Amniotic stem cell (primary cell): ENCODE measurements around the gene CYP2A7.
"Not testable (repeated sequence)": the region's sequence is repeated elsewhere in the genome, so short reads cannot be mapped to it uniquely, and the experiment has no call there.

Experiments
- DNase-seq: peaks from one replicate; lab custom pipeline; 2025; lab: John Stamatoyannopoulos, UW

The CYP2A7 gene

GRCh38 chr19:40896843-40897789 lies 15.1 kb upstream of the CYP2A7 start:
- not testable (repeated sequence) for DNase-seq

GRCh38 chr19:40896418-40896796 lies 14.4 kb upstream of the CYP2A7 start:
- no peak for DNase-seq

- no peak for DNase-seq
Observed at GRCh38 chr19:40893112-40893511, 11.1 kb upstream of the CYP2A7 start.

DNA sequence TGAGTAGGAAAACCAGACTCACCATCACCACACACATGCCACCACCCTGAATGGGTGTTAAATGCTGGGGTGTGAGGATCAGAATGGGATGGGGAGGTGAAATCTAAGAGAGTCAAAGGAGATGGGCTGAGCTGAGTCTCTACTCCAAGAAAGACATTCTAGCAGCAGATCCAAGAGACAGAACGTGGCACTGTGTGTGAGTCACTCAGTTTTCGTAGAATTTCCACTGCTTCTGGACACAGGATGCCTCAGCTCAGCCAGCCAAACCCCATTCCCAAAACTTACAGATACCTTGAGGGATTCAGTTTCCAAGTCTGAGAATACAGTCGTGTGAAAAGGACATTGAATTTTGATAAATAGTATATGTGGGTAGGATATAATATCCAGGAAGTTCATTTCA lies 7.3 kb upstream of the CYP2A7 start:
- no peak for DNase-seq

GRCh38 chr19:40888191-40888590 lies 6.2 kb upstream of the CYP2A7 start:
- DNase-seq: no peak

DNA sequence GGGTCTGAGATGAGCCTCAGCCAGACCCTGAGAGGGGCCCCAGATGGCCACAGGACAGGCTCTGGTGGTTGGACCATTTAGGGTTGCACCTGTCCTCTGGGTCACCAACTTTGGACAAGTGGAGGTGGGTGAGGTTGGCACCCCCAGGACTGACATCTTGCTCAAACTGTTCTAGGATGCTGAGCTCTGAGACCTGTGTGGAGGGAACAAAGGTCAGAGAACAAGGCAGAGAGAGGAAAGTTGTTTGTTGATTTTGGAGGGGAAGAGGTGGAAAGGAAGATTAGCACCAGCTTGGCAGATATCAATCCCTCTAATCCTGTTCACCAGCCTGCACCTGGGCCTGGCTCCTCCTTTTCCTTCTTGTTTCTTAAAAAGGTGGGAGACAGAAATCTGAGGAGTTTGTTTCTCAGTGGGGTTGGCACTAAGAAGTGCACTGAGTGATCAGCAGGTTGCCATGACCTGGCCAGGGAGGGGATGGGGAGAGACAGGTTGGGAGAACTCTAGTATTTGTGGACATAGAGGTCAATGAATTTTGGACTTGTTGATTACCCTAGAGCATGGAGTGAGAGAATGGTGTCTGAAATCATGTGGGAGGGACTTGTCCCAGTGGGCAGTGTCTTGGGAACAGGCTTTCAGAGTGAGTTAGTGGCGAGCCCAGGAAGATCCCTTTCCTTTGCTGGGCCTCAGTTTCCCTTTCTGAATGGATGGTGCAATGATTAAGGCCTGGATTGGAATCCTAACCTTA lies 2.3 kb upstream of the CYP2A7 start:
- not testable (repeated sequence) for DNase-seq

GRCh38 chr19:40879349-40879748 lies 2.7 kb downstream of the CYP2A7 start:
- not testable (repeated sequence) for DNase-seq

DNA sequence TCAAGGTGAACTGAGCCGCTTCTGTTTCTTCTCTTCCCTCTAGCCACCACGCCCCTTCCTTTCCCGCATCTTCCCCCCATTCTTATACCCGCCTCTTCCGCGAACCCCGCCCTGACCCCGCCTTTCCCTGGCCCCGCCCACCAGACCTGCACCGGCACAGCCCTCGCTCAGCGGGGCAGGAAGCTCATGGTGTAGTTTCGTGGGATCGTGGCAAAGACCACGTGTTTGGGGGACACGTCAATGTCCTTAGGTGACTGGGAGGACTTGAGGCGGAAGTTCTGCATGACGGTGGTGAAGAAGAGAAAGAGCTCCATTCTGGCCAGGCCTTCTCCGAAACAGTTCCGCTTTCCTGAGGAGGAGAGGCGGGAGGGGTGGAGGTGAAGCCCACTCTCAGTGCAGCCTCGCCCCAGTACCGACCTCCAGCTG lies 6.5 kb downstream of the CYP2A7 start:
- not testable (repeated sequence) for DNase-seq

DNA sequence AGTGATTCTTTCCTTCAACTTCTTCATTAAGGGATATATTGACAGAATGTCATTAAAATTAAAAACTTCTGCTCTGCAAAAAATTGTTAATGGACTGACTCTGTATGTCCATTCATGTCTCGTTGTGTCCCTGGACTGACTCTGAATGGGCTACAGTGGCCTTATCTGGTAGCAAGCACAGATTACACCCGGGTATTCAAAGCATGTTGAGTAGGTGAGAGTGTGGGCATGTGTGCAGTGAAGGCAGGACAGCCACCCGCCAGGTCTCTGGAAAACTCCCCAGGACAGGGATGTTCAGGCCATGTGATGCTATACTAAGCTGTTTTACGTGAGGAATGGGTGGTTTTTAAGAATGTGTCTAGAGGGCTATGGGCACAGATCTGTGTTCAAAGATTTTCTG lies 7.2 kb downstream of the CYP2A7 start:
- DNase-seq: not testable (repeated sequence)

DNA sequence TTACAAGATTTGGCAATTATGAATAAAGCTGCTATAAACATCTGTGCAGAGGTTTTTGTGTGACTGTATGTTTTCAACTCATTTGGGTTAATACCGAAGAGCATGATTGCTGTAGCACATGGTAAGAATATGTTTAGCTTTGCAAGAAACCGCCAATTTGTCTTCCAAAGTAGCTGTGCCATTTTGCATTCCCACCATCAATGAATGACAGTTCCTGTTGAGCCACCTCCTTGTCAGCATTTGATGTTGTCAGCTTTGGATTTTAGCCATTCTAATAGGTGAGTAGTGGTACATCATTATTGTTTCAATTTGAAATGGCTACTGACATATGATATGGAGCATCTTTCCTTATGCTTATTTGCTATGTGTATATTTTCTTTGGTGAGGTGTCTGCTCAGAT lies 8.2 kb downstream of the CYP2A7 start:
- not testable (repeated sequence) for DNase-seq

DNA sequence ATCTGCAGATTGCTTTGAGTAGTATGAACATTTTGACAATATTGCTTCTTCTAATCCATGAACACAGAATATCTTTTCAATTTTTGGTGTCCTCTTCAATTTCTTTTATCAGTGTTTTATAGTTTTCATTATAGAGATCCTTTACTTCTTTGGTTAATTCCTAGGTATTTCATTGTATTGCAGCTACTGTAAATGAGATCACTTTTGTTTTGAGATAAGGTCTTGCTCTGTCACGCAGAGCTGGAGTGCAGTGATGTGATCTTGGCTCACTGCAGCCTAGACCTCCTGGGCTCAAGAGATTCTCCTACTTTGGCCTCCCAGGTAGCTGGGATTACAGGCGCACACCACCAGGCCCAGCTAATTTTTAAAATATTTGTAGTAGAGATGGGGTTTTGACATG lies 9.8 kb downstream of the CYP2A7 start:
- DNase-seq: no peak

DNA sequence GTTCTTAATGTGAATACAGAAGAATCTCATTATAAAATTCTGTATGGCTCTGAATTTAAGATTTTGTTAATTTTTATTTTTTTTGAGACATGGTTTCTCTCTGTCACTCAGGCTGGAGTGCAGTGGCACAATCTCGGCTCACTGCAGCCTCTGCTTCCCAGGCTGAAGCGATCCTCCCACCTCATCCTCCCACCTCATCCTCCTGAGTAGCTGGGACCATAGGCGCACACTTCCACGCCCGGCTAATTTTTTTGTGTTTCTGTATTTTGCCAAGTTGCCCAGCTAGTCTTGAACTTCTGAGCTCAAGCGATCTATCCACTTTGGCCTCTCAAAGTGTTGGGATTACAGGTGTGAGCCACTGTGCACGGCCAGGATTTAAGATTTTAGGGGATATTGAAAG lies 14.3 kb downstream of the CYP2A7 start:
- no peak for DNase-seq

- DNase-seq: not testable (repeated sequence)
Observed at GRCh38 chr19:40864739-40865496, 17.1 kb downstream of the CYP2A7 start.

- no peak for DNase-seq
Observed at GRCh38 chr19:40862785-40863184, 19.2 kb downstream of the CYP2A7 start.

GRCh38 chr19:40862333-40862732 lies 19.7 kb downstream of the CYP2A7 start:
- no peak for DNase-seq

GRCh38 chr19:40858109-40858508 lies 23.9 kb downstream of the CYP2A7 start:
- DNase-seq: no peak

- DNase-seq: not testable (repeated sequence)
Observed at GRCh38 chr19:40852467-40853152, 29.4 kb downstream of the CYP2A7 start.

DNA sequence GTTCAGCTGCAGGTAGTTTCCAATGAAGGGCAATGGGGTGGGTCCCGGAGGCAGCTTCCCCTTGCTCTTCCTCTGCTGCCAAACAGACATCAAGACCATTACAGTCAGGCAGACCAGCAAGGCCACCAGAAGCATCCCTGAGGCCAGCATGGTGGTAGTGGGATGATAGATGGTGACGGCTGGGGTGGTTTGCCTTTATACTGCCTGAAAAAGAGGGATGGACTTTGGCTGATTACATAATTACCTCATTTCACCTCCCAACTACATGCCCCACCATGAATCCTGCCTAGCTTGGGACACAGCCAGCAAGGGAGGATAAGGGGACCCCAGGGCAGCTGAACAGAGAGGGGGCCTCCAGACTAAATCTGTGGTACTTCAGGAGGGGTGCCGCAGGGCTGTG lies 31.8 kb downstream of the CYP2A7 start, which contains the start of gene CYP2A6:
Gene CYP2A6 (minus strand): TSS at position 171 of the 400 bp plus-strand sequence. CDS start 21 bp downstream, at position 150.
- DNase-seq: not testable (repeated sequence)

GRCh38 chr19:40846722-40847121 lies 35.3 kb downstream of the CYP2A7 start:
- not testable (repeated sequence) for DNase-seq

DNA sequence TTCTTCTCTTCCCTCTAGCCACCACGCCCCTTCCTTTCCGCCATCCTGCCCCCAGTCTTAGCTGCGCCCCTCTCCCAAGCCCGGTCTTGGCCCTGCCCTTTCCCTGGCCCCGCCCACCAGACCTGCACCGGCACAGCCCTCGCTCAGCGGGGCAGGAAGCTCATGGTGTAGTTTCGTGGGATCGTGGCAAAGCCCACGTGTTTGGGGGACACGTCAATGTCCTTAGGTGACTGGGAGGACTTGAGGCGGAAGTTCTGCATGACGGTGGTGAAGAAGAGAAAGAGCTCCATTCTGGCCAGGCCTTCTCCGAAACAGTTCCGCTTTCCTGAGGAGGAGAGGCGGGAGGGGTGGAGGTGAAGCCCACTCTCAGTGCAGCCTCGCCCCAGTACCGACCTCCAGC lies 38.4 kb downstream of the CYP2A7 start:
- DNase-seq: not testable (repeated sequence)

DNA sequence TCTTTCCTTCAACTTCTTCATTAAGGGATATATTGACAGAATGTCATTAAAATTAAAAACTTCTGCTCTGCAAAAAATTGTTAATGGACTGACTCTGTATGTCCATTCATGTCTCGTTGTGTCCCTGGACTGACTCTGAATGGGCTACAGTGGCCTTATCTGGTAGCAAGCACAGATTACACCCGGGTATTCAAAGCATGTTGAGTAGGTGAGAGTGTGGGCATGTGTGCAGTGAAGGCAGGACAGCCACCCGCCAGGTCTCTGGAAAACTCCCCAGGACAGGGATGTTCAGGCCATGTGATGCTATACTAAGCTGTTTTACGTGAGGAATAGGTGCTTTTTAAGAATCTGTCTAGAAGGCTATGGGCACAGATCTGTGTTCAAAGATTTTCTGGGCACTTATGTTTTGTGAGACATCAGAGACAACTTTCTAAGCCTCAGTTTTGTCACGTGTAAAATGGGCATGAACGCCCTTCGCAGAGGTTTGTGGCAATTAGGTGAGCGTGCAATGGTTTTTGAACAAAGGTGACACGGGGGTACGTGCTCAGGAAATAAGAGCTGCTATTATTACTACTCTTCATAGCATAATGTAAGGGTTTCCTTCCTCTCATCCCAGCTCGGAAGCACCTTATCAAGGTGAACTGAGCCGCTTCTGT lies 38.9 kb downstream of the CYP2A7 start:
- DNase-seq: not testable (repeated sequence)
